Heart right ventricle (tissue), 16 donors: ENCODE measurements around the gene LRRC47. TPM values are rescaled to one million over a fixed set of nuclear protein-coding genes. Genes with fewer than 3 reads are reported as not detected.

Source experiments
- ATAC-seq, 8 donors: fragments of 200-7000 bp; cut with Tn5 transposase; one replicate each; pipeline ENCODE4 v1.9.1; 2020; ENCODE audit warnings: mild to moderate bottlenecking in 8 of 8, moderate library complexity in 8 of 8, moderate number of reproducible peaks in 1 of 8
- DNase-seq, 2 donors: peaks; one replicate each; pipeline ENCODE4 v3.0.0-alpha.2; 2020
- H3K27ac ChIP-seq, 10 donors: fragments of 200-600 bp; sonication (generic) in 2 of 10; one replicate each; pipeline versions ENCODE4 v1.5.0 to v1.8.0; 2020 to 2022; ENCODE audit warnings: mild to moderate bottlenecking in 3 of 10
- H3K27me3 ChIP-seq, 7 donors: fragments of 200-600 bp; one replicate each; pipeline ENCODE4 v1.8.0; 2021 to 2022; ENCODE audit warnings: mild to moderate bottlenecking in 2 of 7
- H3K36me3 ChIP-seq, 9 donors: fragments of 200-600 bp; sonication (generic) in 1 of 9; one replicate each; pipeline versions ENCODE4 v1.5.0 to v1.8.0; 2020 to 2022; ENCODE audit warnings: mild to moderate bottlenecking in 2 of 9
- H3K4me1 ChIP-seq, 9 donors: fragments of 200-600 bp; sonication (generic) in 1 of 9; one replicate each; pipeline versions ENCODE4 v1.5.0 to v1.8.0; 2020 to 2022; ENCODE audit warnings: mild to moderate bottlenecking in 4 of 9
- H3K4me3 ChIP-seq, 10 donors: fragments of 200-600 bp; sonication (generic) in 2 of 10; one replicate each; pipeline versions ENCODE4 v1.5.0 to v1.8.0; 2020 to 2022; ENCODE audit warnings: mild to moderate bottlenecking in 7 of 10, moderate library complexity in 2 of 10
- H3K9me3 ChIP-seq, 11 donors: fragments of 200-600 bp in 10 of 11; sonication (generic) in 2 of 11; one replicate each; pipeline versions ENCODE4 v1.5.0 to v1.8.0; 2013 to 2022; ENCODE audit warnings: mild to moderate bottlenecking in 2 of 11, control low read depth in 1 of 11, moderate library complexity in 1 of 11
- CTCF ChIP-seq, 9 donors: fragments of 200-600 bp; sonication (generic) in 2 of 9; IDR thresholded peaks; one replicate each; pipeline versions ENCODE4 v1.5.0 to v1.8.0; 2021 to 2022; ENCODE audit warnings: antibody characterized with exemption in 9 of 9, mild to moderate bottlenecking in 5 of 9, moderate library complexity in 1 of 9
- WGBS, 2 donors: extraction: QIAGEN DNeasy Blood & Tissue Kit; methylation state at CpG; one replicate each; pipeline ENCODE4 v1.1.7; 2013; ENCODE audit warnings: inconsistent platforms in 1 of 2; 5-methylcytosine and 5-hydroxymethylcytosine counted together
- intact Hi-C, 10 donors: fragments of 100-400 bp; cut with DNase I; formaldehyde crosslinking; loops; one replicate each; pipeline versions ENCODE4 v1.11.1 to v1.14.2; 2022
- polyA plus RNA-seq, 2 donors: library from polyadenylated mRNA; stranded (reverse); fragments of 200-250 nt; gene quantifications; one replicate each; pipeline ENCODE4 v1.2.3, GENCODE V29; 2013
- total RNA-seq, 10 donors: library from RNA; stranded (reverse); fragmentation: NEBNext Ultra II Directional in 3 of 10; extraction: Animal tissue kit (Norgen Biotek cat#: 25700) in 3 of 10; gene quantifications; one replicate each; pipeline versions ENCODE4 v1.2.1 to v1.2.4, GENCODE V29; 2021 to 2023
- donor health status: Arrhythmogenic right ventricular cardiomyopathy.
- donor health status: ischemic (EF 13 %, LVEDD 7.1; RV severe dilation, severe dysfunction).
- donor health status: healthy with polysubstance abuse.
- donor health status: DM: no; HTN: yes; CAD: no.
- donor health status: DM: no; HTN: no; CAD: no.
- donor health status: ischemic (EF 25% LVEDD 6.9; RV normal size, moderate dysfunction).
- donor health status: ischemic (EF 25% LVEDD 5.7; RV mildly dilated, moderate dysfunction).
- donor health status: healthy.
- donor health status: DM: yes; HTN: yes; CAD: no.
- donor health status: Ischemic cardiomyopathy.
- donor health status: ischemic (EF 35%, LVEDD 5.7; RV mildly dilated, moderate dysfunction).
- donor health status: nonischemic (EF 11% LVEDD 7.7; RV severe dilation, severe dysfunction).
- donor health status: DM: yes; HTN: yes; CAD: no.
- donor health status: PGD.
- donor health status: ischemic (EF 29% LVEDD 5.4; RV normal size, mild dysfunction).
- donor health status: nonischemic (EF 23%, LVEDD 6.1; RV moderate dilation, normal function).

The LRRC47 gene
- total and polyA plus RNA-seq, 12 donors = 17.6 to 85.4 (median 69.8) TPM

DNA sequence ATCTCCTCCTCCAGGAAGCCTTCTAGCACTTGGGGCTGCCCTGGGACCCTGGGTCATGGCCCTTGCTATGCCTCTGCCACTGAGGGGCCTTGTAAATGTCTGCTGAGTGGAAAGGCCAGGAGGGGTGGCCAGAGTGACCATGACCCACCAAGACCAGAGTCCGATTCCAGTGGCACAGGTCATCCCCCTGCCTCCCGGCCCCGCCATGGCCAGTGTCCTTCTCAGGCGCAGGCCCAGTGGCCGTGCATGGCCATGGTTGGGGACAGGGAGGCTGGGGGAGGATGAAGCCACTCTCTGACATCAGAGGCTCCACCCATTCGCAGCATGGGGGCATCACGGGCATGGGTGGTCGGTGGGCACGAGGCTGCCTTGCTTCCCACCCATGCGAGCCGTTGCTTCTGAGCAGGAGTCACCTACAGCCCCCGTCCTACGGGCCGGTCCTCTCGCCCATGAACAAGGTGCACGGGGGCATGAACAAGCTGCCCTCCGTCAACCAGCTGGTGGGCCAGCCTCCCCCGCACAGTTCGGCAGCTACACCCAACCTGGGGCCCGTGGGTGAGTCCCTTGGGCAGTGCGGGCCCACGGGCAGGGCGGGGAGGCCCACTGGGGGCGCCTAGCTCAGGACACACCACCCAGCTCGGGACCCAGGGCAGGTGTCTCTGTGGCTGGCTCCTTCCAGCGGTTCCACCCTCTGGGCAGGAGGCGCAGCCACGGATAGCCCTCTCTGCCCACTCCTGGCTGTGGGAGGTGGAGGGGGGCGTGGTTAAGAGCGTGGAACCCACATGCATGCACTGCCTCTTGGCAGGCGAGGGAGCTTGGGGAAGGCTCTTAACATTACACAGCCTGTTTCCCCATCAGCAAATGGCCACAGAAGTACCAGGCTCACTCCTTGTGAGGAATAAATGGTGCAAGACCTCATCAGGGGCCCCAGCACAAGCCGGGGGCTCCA is 66.4 kb downstream of the LRRC47 start:
- Histone ChIP-seq H3K4me1 (peaks cover 0 to 30% (median 11%) of the 10 kb centered on the region in 9 donors), H3K9me3 (no peaks in the 10 kb centered on the region), H3K36me3 (peaks cover 0 to 6% (median 0%) of the 10 kb centered on the region in 9 donors), H3K4me3 (no peak overlapping the region), H3K27ac (no peak overlapping the region), H3K27me3 (peaks cover 0 to 38% (median 15%) of the 10 kb centered on the region in 7 donors)
- ATAC-seq (no peak), DNase-seq (peak in 1 of 2 donors; percentile 6)
- 83 to 84% methylated on average over 32 of the region's 32 CpGs for WGBS, 2 donors
- no peak for TF ChIP-seq CTCF (IDR thresholded peaks at IDR 0.05)
- intact Hi-C loops = loop anchor here in 4 of 10 donors (5.0 to 10.0 kb wide), 4 partner anchors 165 to 275 kb away; partner anchors contain the start of gene ARHGEF16 (in 1 of the 4)

Other genes starting within 250 kb of the LRRC47 start
- 10 to 100 TPM in 1 of 10 donors, 1 to 10 TPM in 9; 1.8 to 14.1 (median 7.1) TPM for gene MEGF6, start 185.0 kb downstream of the LRRC47 start, total RNA-seq
- gene MEGF6, start 185.0 kb downstream of the LRRC47 start, polyA plus RNA-seq = 1 to 10 TPM; 2.9 to 7.6 TPM
- gene TPRG1L, start 171.5 kb downstream of the LRRC47 start, total RNA-seq = 10 to 100 TPM; 42.6 to 60.7 (median 51.3) TPM
- 10 to 100 TPM; 15.1 to 34.8 TPM for gene TPRG1L, start 171.5 kb downstream of the LRRC47 start, polyA plus RNA-seq
- gene WRAP73, start 146.4 kb downstream of the LRRC47 start, total RNA-seq = 10 to 100 TPM in 5 of 10 donors, 1 to 10 TPM in 5; 7.5 to 12.9 (median 10.1) TPM
- 10 to 100 TPM; 12.3 to 16.5 TPM for gene WRAP73, start 146.4 kb downstream of the LRRC47 start, polyA plus RNA-seq
- under 1 TPM in 4 of 10 donors, not detected in 6; 0.15 to 0.58 (median 0.22) TPM for gene TP73, start 144.0 kb downstream of the LRRC47 start, total RNA-seq
- under 1 TPM in 1 of 2 donors, not detected in 1; 0.03 TPM for gene TP73, start 144.0 kb downstream of the LRRC47 start, polyA plus RNA-seq
- not detected for gene CCDC27, start 44.0 kb downstream of the LRRC47 start, total RNA-seq
- under 1 TPM in 1 of 2 donors, not detected in 1; 0.03 TPM for gene CCDC27, start 44.0 kb downstream of the LRRC47 start, polyA plus RNA-seq
- 10 to 100 TPM in 5 of 10 donors, 1 to 10 TPM in 5; 6.2 to 24.5 (median 9.7) TPM for gene SMIM1, start 23.7 kb downstream of the LRRC47 start, total RNA-seq
- 10 to 100 TPM in 1 of 2 donors, 1 to 10 TPM in 1; 4.0 to 33.9 TPM for gene SMIM1, start 23.7 kb downstream of the LRRC47 start, polyA plus RNA-seq
- gene CEP104, start 60.7 kb upstream of the LRRC47 start, total RNA-seq = 10 to 100 TPM; 20.6 to 42.9 (median 29.0) TPM
- 1 to 10 TPM; 4.9 to 7.8 TPM for gene CEP104, start 60.7 kb upstream of the LRRC47 start, polyA plus RNA-seq
- gene DFFB, start 61.0 kb upstream of the LRRC47 start, total RNA-seq = 1 to 10 TPM; 1.2 to 4.1 (median 2.3) TPM
- 1 to 10 TPM; 1.5 to 7.9 TPM for gene DFFB, start 61.0 kb upstream of the LRRC47 start, polyA plus RNA-seq
- gene C1orf174, start 103.8 kb upstream of the LRRC47 start, total RNA-seq = 10 to 100 TPM in 5 of 10 donors, 1 to 10 TPM in 5; 7.5 to 13.4 (median 10.5) TPM
- 10 to 100 TPM; 10.7 to 12.1 TPM for gene C1orf174, start 103.8 kb upstream of the LRRC47 start, polyA plus RNA-seq